Measurements from ENCODE around the gene CBARP.

Gene CBARP

DNA sequence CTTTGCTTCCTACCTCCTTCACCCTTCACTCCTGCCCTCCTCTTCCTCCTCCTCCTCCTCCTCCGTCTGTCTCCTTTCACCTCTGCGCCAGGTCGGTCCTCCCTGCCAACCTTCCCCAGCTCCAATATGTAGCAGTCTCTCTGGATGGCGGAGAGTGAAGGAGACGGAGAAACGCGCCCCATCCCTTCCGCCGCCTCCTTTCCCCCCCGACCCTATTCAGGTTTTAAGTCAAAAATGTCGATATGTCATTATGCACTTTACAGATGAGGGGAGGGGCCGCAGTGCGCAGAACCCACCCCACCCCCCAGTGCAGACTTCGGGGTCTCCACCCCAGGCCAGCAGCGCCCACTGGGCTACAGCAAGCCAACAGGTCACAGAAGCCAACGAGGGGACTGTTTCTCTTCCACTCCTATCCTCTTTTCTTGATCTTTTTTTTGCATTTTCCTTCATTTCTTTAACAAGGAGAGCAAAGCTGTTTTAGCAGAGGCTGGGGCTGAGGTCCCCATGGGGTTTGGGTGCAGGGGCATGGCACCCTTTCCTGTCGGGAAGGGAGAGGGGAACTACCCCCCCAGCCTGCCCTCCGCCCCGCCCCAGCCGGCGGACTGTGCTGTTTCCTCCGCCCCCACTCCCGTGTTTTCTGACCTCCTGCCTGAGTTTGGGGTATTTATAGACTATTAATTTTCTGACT lies 19.8 kb upstream of the CBARP start:
- Histone ChIP-seq H3K9ac (ENCODE audit: insufficient read length) (peak overlapping the region; percentile 15), H3K9me3 (ENCODE audit: low read depth, low read length) (no peaks in the 10 kb centered on the region), H3K27ac (peak overlapping the region; percentile 91), H3K4me3 (no peak overlapping the region), H3K36me3 (ENCODE audit: insufficient read depth, low read length) (peaks cover 41% of the 10 kb centered on the region)
- no peak for DNase-seq (ENCODE audit: low read depth, low spot score)
- TF ChIP-seq POLR2AphosphoS5 (IDR thresholded peaks at IDR 0.05; ENCODE audit: borderline replicate concordance, low read depth, low read length) (no peak), FOXP2 (optimal IDR thresholded peaks at IDR 0.05; ENCODE audit: control extremely low read depth, extremely low read length, insufficient read depth) (no peak), EZH2 (IDR thresholded peaks at IDR 0.05) (no peak)

DNA sequence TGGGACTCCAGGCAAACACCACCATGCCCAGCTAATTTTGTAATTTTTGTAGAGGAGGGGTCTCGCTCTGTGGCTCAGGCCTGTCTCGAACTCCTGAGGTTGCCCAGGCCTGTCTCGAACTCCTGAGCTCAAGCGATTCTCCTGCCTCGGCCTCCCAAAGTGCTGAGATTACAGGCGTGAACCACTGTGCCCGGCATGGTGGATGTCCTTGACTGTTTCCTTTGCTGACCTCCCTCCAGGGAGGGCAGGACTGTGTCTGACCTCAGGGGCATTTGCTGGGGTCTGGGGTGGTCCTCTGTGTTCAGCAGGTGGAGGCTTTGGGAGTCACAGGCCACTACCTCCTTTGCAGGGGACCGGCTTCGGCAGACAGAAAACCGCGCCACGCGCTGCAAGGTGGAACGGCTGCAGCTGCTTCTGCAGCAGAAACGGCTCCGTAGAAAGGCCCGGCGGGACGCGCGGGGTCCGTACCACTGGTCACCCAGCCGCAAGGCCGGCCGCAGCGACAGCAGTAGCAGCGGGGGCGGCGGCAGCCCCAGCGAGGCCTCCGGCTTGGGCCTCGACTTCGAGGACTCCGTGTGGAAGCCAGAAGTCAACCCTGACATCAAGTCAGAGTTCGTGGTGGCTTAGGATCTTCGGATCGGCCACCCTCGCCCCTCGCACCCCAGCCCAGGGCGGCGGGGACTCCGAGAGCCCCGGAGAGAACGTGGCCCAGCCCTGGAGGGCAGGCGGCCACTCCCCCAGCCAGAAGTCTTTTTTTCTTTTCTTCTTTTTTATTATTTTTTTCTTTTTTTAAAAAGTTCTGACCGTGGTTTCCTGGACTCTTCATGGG lies 19.1 kb upstream of the CBARP start:
- no peaks in the 10 kb centered on the region for H3K9me3 ChIP-seq (ENCODE audit: low read depth, low read length)
- no peak for DNase-seq (ENCODE audit: low read depth, low spot score)
- TF ChIP-seq POLR2AphosphoS5 (IDR thresholded peaks at IDR 0.05; ENCODE audit: borderline replicate concordance, low read depth, low read length) (no peak), FOXP2 (optimal IDR thresholded peaks at IDR 0.05; ENCODE audit: control extremely low read depth, extremely low read length, insufficient read depth) (no peak), EZH2 (IDR thresholded peaks at IDR 0.05) (no peak)
- H3K36me3 ChIP-seq (ENCODE audit: insufficient read depth, low read length): peaks cover 49% of the 10 kb centered on the region
- no peak overlapping the region for H3K9ac ChIP-seq (ENCODE audit: insufficient read length)
- peak overlapping the region; percentile 91 for H3K27ac ChIP-seq
- no peak overlapping the region for H3K4me3 ChIP-seq

DNA sequence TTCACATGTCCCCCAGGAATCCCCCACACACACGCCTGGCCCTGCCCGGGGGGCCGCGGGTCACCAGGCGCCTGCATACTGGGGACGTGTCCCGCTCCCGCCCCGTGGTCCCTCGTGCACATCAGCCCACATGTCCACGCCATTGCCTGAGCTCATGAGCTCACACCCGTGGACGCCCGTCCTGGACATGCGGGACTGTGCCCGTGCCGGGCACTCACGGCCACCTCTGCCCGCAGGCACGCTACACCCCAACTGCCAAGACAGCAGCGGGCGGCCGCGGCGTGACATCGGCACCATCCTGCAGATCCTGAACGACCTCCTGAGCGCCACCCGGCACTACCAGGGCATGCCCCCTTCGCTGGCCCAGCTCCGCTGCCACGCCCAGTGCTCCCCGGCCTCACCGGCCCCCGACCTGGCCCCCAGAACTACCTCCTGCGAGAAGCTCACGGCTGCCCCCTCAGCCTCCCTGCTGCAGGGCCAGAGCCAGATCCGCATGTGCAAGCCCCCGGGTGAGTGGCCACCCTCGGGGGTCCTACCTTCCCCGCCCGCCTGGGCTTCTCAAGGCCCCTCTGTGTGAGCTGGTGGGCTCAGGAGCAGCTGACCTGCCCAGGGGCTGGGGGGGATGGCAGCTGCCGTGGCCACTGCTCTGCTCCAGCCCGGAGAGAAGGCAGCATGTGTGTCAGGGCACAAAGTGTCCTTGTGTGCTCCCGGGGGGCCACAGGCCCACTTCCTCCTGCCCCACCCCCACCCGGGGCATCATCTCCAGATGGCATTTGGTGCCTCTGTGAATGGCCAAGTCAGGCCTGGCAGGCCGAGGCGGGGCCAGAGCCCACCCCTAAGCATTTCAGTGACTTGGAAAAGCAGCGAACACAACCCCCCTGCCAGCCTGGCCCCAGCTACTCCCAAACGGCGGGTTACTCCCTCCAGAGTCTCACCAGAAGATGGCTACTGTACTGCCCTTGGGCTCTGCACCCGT lies 17.7 kb upstream of the CBARP start:
- peak overlapping the region; percentile 57; the same call in 1 of the 2 replicates for H3K27ac ChIP-seq
- no peak for TF ChIP-seq FOXP2 (optimal IDR thresholded peaks at IDR 0.05; ENCODE audit: control extremely low read depth, extremely low read length, insufficient read depth)
- no peak for TF ChIP-seq EZH2 (IDR thresholded peaks at IDR 0.05)
- no peak; the same call in 1 of the 2 replicates for TF ChIP-seq POLR2AphosphoS5 (IDR thresholded peaks at IDR 0.05; ENCODE audit: borderline replicate concordance, low read depth, low read length)
- no peaks in the 10 kb centered on the region for H3K9me3 ChIP-seq (ENCODE audit: low read depth, low read length)
- no peak overlapping the region for H3K4me3 ChIP-seq
- H3K9ac ChIP-seq (ENCODE audit: insufficient read length): no peak overlapping the region
- DNase-seq (ENCODE audit: low read depth, low spot score): no peak
- peaks cover 56% of the 10 kb centered on the region for H3K36me3 ChIP-seq (ENCODE audit: insufficient read depth, low read length)

DNA sequence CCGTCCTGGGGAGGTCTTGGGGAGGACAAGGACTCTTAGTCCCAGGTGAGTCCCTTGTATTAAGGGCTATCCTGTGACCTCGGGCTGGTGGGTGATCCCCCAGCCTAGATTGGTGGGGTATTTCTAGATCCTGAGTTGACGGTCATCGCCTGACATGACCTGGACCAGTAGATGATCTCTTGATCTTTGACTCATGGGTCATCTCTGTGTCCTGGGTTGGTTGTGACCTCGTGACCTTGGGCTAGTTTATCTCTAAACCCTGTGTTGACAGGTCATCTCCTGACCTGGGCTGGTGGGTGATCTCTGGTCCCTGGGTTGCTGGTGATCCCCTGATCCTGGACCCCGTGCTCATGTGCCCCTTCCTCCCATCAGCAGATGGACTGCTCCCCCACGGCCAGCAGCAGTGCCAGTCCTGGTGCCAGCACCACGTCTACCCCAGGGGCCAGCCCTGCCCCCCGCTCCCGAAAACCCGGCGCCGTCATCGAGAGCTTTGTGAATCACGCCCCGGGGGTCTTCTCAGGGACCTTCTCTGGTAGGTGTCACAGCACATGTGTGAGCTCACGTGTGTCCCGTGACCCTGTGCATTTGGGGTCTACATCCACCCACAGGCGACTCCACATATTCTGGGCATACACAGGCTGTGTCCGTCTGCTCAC lies 16.9 kb upstream of the CBARP start:
- TF ChIP-seq FOXP2 (optimal IDR thresholded peaks at IDR 0.05; ENCODE audit: control extremely low read depth, extremely low read length, insufficient read depth) (no peak), EZH2 (IDR thresholded peaks at IDR 0.05) (no peak), POLR2AphosphoS5 (IDR thresholded peaks at IDR 0.05; ENCODE audit: borderline replicate concordance, low read depth, low read length) (no peak)
- Histone ChIP-seq H3K4me3 (no peak overlapping the region), H3K9me3 (ENCODE audit: low read depth, low read length) (no peaks in the 10 kb centered on the region), H3K36me3 (ENCODE audit: insufficient read depth, low read length) (peaks cover 56% of the 10 kb centered on the region), H3K27ac (peak overlapping the region; percentile 36; the same call in 1 of the 2 replicates), H3K9ac (ENCODE audit: insufficient read length) (no peak overlapping the region)
- DNase-seq (ENCODE audit: low read depth, low spot score): no peak

DNA sequence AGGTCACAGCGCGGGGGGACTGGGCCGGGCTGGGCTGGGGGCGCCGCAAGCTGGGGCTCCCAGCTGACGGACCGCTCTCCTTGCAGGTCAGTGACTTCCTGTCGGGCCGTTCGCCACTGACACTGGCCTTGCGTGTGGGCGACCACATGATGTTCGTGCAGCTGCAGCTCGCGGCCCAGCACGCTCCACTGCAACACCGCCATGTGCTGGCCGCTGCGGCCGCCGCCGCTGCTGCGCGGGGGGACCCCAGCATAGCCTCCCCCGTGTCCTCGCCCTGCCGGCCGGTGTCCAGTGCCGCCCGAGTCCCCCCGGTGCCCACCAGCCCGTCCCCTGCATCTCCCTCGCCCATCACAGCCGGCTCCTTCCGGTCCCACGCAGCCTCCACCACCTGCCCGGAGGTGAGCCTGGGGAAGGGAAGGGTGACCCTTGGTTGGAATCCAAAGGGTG lies 16.3 kb upstream of the CBARP start:
- peak overlapping the region; percentile 36 for H3K27ac ChIP-seq
- H3K4me3 ChIP-seq: no peak overlapping the region
- H3K36me3 ChIP-seq (ENCODE audit: insufficient read depth, low read length): peaks cover 56% of the 10 kb centered on the region
- no peak overlapping the region for H3K9ac ChIP-seq (ENCODE audit: insufficient read length)
- H3K9me3 ChIP-seq (ENCODE audit: low read depth, low read length): no peaks in the 10 kb centered on the region
- TF ChIP-seq EZH2 (IDR thresholded peaks at IDR 0.05) (no peak), FOXP2 (optimal IDR thresholded peaks at IDR 0.05; ENCODE audit: control extremely low read depth, extremely low read length, insufficient read depth) (no peak), POLR2AphosphoS5 (IDR thresholded peaks at IDR 0.05; ENCODE audit: borderline replicate concordance, low read depth, low read length) (no peak)
- no peak for DNase-seq (ENCODE audit: low read depth, low spot score)

DNA sequence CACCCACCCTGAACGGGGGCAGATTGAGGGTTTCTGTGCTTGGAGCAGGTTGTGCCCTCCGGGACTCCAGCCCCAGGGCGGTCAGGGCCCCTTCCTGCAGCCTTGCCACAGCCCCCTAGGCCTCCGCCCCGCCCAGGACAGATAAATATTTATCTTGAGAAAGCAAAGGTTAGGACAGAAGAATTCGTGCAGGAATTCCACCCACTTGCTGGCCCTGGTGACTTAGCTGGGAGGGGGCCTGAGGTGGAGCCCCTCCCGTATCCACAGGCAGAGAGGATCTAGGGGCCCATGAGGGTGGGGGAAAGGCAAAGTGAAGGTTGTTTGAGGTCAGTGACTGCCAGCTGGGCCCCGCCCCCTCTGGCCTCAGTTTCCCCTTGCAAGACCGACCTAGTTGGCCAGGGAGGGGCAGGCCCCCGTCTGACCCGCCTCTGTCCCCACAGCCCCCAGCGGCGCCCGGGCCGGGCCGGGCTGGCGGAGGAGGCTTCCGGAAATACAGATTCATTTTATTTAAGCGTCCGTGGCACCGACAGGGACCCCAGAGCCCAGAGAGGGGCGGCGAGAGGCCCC lies 15.8 kb upstream of the CBARP start:
- peak overlapping the region; percentile 42 for H3K27ac ChIP-seq

DNA sequence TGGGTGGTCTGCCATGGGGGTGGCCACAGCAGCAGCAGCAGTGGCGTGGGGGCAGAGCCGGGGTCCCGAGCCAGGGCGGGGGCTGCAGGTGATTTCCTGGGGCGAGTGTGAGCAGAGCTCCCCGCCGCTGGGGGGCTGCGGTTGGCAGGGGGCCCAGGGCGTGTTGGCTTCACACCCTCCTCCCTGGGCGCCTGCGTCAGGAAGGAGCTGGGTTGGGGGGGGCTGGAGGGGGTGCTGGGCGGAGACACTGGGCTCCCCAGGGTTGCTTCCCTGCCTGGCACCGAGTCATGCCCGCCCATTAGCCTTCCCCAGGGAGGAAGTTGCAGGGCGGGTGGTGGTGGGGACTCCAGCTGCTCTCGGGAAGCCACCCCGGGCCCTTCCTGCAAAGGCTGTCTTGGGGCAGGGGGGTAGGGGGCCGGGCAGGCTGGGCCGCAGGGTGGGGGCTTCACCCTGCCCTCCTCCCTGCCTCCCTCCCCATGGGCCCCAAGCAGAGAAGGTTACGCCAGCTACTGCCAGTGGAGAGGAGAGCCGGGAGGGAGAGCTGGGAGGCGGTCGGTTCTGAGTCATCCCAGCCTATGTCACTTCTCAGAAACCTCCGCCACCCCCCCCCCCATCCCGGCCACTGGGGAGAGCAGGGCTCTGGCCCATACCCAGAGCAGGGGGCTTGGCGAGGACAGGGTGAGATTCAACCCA lies 15.2 kb upstream of the CBARP start:
- TF ChIP-seq POLR2AphosphoS5 (IDR thresholded peaks at IDR 0.05; ENCODE audit: borderline replicate concordance, low read depth, low read length) (no peak; the same call in none of the 2 replicates), FOXP2 (optimal IDR thresholded peaks at IDR 0.05; ENCODE audit: control extremely low read depth, extremely low read length, insufficient read depth) (peak; percentile 65), EZH2 (IDR thresholded peaks at IDR 0.05) (no peak)
- peaks cover 56% of the 10 kb centered on the region for H3K36me3 ChIP-seq (ENCODE audit: insufficient read depth, low read length)
- H3K9ac ChIP-seq (ENCODE audit: insufficient read length): peak overlapping the region; percentile 81
- H3K4me3 ChIP-seq: peak overlapping the region; percentile 87
- H3K9me3 ChIP-seq (ENCODE audit: low read depth, low read length): no peaks in the 10 kb centered on the region
- peak overlapping the region; percentile 88 for H3K27ac ChIP-seq
- DNase-seq (ENCODE audit: low read depth, low spot score): no peak

More for the DNA sequence above, 15.8 kb upstream of the CBARP start:
- no peak for DNase-seq (ENCODE audit: low read depth, low spot score)
- H3K36me3 ChIP-seq (ENCODE audit: insufficient read depth, low read length): peaks cover 56% of the 10 kb centered on the region
- H3K9me3 ChIP-seq (ENCODE audit: low read depth, low read length): no peaks in the 10 kb centered on the region
- peak overlapping the region; percentile 87 for H3K4me3 ChIP-seq
- H3K9ac ChIP-seq (ENCODE audit: insufficient read length): no peak overlapping the region
- TF ChIP-seq POLR2AphosphoS5 (IDR thresholded peaks at IDR 0.05; ENCODE audit: borderline replicate concordance, low read depth, low read length) (no peak), EZH2 (IDR thresholded peaks at IDR 0.05) (no peak)
